Parathyroid adenoma (tissue), 2 donors: Measurements from ENCODE around the gene ASMT.

Experiments used
- H2AFZ ChIP-seq: fragments of 300-600 bp; sonication (generic); one replicate; pipeline ENCODE4 v1.7.0; 2017; ENCODE audit warnings: antibody characterized with exemption, mild to moderate bottlenecking
- H3K27ac ChIP-seq: fragments of 300-600 bp; sonication (generic); one replicate; pipeline ENCODE4 v1.7.0; 2017
- H3K27me3 ChIP-seq: fragments of 300-600 bp; sonication (generic); one replicate; pipeline ENCODE4 v1.7.0; 2017; ENCODE audit warnings: low read length; ENCODE audit not compliant: control insufficient read depth, insufficient read depth
- H3K36me3 ChIP-seq: fragments of 300-600 bp; sonication (generic); one replicate; pipeline ENCODE4 v1.7.0; 2017; ENCODE audit warnings: low read length; ENCODE audit not compliant: control insufficient read depth, insufficient read depth
- H3K4me1 ChIP-seq: fragments of 300-600 bp; sonication (generic); one replicate; pipeline ENCODE4 v1.7.0; 2017; ENCODE audit warnings: control low read depth
- H3K4me2 ChIP-seq: fragments of 300-600 bp; sonication (generic); one replicate; pipeline ENCODE4 v1.7.0; 2017; ENCODE audit warnings: low read length
- H3K4me3 ChIP-seq: fragments of 300-600 bp; sonication (generic); one replicate; pipeline ENCODE4 v1.7.0; 2017; ENCODE audit warnings: low read depth, low read length
- H3K79me2 ChIP-seq: fragments of 300-600 bp; sonication (generic); one replicate; pipeline ENCODE4 v1.7.0; 2017; ENCODE audit warnings: control low read depth
- H3K9ac ChIP-seq: fragments of 300-600 bp; sonication (generic); one replicate; pipeline ENCODE4 v1.7.0; 2017; ENCODE audit warnings: mild to moderate bottlenecking
- H3K9me3 ChIP-seq: fragments of 300-600 bp; sonication (generic); one replicate; pipeline ENCODE4 v1.7.0; 2017; ENCODE audit warnings: low read length; ENCODE audit not compliant: control insufficient read depth
- TF ChIP-seq, protein P1 (sequence below): fragments of 300-600 bp; sonication (generic); IDR thresholded peaks from one replicate; pipeline ENCODE4 v1.7.0; 2017; ENCODE audit warnings: antibody characterized with exemption, mild to moderate bottlenecking
- donor health status: primary hyperparathyroidism.

Gene ASMT

DNA sequence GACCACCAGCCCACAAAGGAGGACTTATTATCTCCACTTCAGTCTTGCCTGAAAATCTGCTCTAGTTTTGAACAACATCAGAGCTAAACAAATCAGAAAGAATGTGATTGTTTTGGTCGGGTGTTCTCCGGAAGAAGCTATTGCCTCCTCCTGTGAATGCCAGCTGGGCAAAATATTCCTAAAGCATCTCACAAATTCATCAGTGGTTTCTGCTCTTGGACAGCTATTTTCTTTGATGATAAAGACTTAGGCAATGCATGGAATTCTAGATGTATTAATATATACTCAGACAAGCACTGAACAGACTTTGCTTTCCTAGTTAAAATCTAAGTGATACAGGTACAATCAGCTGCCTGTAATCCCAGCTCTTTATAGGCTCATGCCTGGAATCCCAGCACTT, 71.8 kb downstream of the ASMT start:
- TF ChIP-seq, protein P1, sequence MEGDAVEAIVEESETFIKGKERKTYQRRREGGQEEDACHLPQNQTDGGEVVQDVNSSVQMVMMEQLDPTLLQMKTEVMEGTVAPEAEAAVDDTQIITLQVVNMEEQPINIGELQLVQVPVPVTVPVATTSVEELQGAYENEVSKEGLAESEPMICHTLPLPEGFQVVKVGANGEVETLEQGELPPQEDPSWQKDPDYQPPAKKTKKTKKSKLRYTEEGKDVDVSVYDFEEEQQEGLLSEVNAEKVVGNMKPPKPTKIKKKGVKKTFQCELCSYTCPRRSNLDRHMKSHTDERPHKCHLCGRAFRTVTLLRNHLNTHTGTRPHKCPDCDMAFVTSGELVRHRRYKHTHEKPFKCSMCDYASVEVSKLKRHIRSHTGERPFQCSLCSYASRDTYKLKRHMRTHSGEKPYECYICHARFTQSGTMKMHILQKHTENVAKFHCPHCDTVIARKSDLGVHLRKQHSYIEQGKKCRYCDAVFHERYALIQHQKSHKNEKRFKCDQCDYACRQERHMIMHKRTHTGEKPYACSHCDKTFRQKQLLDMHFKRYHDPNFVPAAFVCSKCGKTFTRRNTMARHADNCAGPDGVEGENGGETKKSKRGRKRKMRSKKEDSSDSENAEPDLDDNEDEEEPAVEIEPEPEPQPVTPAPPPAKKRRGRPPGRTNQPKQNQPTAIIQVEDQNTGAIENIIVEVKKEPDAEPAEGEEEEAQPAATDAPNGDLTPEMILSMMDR, result no peak
- H3K4me3 ChIP-seq, result no peak overlapping the region
- H3K36me3 ChIP-seq, result no peaks in the 10 kb centered on the region
- H3K9me3 ChIP-seq, result no peaks in the 10 kb centered on the region
- H3K4me1 ChIP-seq, result no peaks in the 10 kb centered on the region
- no peak overlapping the region for H3K4me2 ChIP-seq
- H3K27ac ChIP-seq, result no peak overlapping the region
- H3K27me3 ChIP-seq, result no peaks in the 10 kb centered on the region
- no peak overlapping the region for H3K9ac ChIP-seq
- H3K79me2 ChIP-seq, result no peaks in the 10 kb centered on the region
- no peak overlapping the region for H2AFZ ChIP-seq
